Activated CD4-positive, CD25-positive, alpha-beta regulatory T cell (primary cell): ENCODE measurements around the gene PPP1R3G.

Experiments used
- DNase-seq, 4 experiments: peaks; one replicate each; lab custom pipeline; 2025; lab: John Stamatoyannopoulos, UW

PPP1R3G gene

DNA sequence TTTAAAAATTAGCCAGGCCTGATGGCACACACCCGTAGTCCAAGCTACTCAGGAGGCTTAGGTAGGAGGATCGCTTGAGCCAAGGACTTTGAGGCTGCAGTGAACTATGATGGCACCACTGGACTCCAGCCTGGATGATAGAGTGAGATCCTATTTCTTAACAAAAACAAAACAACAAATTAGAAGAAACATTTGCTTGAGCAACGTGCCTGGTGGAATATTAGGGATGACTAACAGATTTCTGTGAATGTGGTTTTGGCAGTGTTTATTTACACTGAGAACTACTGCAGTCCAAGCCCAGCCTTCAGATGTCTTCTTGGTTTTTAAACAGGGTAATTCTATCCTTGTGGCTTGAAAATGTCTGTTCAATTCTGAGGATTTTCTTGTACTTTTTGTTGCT is 9.2 kb downstream of the PPP1R3G start:
- DNase-seq: no peak

GRCh38 chr6:5095236-5095635 is 10.1 kb downstream of the PPP1R3G start:
- DNase-seq: no peak

- no peak for DNase-seq
Measured at GRCh38 chr6:5096482-5096881, 11.3 kb downstream of the PPP1R3G start.

DNA sequence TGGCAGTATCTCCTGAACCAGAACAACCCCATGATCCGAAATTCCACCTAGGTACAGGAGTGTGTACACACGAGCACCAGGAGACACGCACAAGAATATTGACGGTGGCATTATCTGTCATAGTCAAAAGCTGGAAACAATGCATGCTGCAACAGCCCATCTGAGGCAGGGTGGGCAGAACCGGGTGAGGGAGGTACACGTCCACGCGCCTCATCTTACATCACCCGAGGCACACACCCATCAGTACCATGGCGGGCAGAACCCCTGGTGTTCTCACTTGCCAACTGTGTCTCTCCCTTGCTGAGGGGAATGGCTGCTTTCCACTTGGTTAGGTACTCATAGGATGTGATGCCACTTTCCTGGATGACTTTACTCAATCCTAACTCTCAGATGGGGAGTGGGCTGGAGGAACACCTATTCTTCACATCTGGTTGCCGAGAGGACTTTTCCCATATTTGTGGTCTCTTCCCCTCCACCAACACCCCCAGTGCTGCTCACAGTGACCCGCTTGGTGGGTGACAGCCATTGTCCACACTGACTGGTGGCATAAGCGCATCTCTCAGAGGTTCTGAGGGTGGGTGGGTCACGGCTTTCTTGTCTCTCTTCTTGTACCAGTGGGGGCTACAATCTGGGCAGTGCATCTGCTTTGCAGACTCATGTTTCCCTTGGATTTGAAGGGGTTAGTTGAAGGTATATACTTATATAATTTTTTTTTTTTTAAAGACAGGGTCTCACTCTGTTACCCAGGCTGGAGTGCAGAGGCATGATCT is 13.5 kb downstream of the PPP1R3G start:
- DNase-seq: no peak

DNA sequence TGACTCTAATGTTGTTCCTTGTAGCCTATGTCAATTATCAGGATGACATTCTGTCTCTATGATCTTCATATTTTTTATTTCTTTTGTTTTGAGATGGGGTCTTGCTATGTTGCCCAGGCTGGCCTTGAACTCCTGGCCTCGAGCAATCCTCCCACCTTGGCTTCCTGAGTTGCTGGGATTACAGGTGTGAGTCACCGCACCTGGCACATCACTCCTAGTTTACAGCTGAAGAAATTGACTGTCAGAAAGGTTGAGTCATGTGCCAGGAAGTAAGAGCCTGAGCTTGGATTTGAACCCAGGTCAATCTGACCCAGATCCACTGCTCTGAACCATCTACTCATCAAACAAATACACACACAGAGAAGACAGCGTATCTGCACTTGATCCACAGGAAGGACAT is 14.4 kb downstream of the PPP1R3G start:
- DNase-seq: no peak

DNA sequence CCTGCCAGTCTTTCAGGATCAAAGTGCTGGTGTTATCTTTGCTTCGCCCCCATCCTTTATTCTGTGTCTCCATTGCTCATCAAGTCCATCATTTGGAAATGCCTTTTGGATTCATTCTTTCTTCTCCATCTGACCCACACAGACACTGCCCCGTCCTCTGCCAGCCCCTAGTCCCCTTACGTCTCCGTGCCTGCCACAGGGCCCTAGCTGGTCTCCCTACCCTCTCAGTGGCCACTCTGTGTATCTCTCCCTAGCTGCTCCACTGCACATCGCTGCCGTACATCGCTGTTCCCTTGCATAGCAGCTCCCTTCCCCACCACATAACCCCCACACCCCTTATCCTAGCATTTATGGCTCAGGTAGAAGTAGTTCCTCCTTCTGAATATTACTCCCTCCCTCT is 15.7 kb downstream of the PPP1R3G start:
- no peak for DNase-seq

DNA sequence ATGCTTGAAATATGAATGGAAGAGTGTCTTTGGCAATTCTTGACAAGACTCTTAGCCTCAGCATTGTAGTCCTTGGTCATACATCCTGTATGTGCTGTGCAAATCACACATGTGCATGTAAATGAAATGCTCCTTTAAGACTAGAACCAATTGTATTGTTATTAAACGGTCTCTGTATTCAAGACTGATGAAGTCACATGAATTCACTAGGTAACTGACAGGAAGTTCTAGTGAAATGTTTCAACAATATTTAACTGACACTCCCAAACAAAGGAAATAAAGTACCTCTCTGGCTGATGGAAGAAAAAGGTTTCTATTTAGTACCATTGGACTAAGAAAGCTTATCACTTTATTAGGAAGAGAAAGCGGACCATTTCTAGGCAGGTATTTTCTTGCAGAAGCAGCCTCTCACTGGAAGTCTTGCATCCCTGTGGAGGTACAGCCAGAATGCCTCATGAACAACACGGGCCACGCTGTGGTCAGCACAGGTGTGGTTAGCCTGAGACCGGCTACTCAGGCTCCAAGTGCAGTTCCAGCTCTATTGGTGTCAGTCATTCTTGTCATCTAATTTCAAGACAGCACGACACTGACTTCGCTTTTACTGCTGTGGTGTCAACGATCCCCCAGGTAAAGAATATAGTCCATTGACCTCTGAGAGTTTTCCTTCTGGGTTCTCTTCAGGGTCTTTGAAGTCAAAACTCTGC is 17.3 kb downstream of the PPP1R3G start:
- no peak for DNase-seq

GRCh38 chr6:5103250-5103649 is 18.1 kb downstream of the PPP1R3G start:
- no peak for DNase-seq

GRCh38 chr6:5104667-5105066 is 19.5 kb downstream of the PPP1R3G start:
- no peak for DNase-seq

GRCh38 chr6:5105146-5105545 is 20.0 kb downstream of the PPP1R3G start:
- no peak for DNase-seq

GRCh38 chr6:5107341-5107740 is 22.2 kb downstream of the PPP1R3G start:
- no peak for DNase-seq

DNA sequence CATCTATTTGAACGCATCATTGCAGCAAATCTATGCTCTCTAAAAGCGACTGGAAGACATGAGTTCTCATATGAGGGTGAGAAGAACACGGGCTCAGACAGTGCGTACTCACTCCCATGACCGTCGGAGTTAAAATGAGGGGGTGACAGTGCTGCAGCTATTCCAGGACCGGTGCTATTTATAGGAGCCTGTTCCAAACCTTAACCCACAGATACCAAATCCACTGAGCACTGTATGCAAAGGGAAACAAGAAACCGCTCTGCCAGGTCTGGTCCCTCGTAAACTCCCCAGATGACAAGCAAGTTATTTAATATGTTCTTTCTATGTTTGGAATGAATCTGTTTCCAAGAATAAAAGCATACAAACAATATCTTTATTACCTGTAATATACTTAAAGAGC is 22.9 kb downstream of the PPP1R3G start:
- DNase-seq: no peak

DNA sequence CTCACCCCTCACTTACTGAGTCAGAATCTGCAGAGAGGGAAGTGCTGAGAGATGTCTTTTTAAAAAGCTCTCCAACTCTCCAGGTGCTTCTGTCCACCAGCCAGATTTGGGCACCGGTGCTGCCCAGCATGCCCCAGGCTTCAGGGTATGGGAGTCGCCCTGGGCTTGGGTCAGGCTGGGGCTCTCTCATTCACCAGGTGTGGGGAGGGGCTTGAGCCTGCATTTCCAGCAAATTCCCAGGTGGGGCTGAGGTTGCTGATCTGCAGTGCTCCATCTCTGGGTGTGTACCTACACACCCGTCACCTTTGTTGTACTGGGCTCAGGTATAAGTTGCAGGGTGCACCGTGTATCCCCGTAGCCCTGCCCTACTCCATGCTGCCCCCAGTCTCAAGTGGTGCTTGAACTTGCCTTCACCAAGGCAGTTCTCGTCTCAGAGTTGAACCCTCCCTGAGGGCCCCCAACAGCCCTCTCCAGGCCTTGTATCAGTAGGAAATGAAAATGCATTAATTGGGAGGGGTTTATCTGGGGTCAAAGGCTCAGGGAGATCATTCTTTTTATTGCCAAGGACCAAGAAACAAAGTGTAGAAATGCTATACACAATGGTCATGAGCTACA is 23.5 kb downstream of the PPP1R3G start:
- no peak for DNase-seq

DNA sequence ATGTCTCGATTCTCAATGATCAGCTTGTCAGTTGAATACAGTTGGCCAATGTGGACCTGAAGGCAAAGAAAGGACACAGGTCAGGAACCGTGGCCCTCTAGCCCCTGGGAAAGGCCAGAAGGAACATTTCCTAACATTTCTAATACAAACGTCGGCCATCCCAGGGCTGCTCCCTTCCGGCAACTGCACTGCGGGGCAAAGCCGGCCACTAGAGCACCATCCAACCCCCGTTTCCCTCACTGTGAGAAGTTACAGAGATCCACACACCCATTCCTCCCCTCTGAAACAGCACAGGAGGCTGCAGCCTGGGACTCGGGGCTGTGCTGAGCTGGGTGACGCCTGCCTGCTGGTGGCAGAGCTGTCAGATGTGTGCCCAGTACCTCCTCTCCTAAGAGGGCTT is 24.3 kb downstream of the PPP1R3G start:
- DNase-seq: no peak

DNA sequence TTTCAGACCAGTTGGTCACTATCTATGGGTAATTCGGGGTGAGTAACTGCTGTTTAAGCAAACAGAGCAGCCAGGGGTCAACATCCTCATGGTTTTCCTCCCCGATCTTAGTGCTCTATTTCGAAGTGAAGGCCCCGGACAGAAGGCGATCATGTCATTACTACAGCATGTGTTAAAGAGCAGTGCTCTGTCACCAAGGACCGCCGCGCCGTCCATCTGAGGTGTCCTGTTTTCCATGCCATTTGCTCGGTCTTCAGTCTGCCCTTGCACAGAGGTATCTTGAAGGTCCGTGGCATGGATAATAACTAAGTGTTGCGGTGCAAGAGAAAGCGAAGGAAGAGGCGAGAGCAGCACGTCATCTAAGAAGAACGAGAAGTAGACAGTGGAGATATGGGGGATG is 25.1 kb downstream of the PPP1R3G start:
- no peak for DNase-seq

DNA sequence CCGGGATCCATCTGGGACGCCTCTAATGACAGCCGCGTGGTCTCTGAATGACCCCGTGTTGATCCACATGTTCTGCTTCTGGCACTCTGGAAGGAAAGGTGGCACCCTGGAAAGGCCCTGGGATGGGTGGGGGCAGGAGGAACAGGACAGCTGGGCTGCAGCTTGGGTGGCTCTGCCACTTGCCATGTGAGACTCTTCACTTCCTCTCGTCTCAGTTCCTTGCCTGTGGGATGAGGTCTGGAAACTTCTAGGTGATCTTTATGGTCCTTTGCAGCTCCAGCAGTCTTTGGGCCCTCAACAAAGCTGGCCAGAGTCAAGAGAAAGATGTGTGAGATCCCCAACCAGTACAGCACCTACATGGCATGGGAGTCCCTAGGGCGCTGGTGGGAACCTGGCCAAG is 26.5 kb downstream of the PPP1R3G start:
- no peak for DNase-seq

DNA sequence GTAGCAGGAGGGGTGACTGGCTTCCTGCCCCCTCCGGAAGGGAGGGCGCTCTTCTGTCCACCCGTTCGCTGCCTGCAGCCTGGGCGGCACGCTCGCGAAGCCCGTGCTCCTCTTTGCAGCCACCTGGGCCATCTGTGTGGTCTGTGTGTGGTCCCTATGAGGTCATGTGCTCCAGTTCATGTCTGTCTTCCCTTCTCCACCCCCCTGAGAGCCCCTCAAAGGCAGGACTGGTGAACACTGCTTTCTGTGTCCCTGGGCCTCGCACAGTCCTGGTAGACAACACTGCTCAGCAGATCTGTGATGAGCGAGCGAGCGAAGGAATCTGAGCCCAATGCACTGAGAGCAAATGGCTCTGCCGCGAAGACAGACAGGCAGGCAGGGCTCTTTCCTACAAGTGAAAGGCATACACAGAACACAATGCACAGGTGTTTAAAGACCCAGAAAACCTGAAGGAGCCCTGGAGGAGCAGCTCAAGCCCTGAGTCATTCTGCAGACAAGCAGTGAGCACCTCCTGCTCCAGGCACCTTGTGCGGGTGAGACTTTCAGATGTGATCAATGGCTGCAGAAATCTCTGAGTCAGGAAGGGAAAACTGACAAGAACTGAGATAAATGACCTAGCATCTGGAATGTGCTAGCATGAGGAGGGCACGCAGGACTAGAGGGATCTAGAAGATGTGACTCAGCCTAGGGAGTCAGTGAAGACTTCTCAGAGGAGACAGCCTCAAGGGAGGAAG is 27.1 kb downstream of the PPP1R3G start:
- no peak for DNase-seq

DNA sequence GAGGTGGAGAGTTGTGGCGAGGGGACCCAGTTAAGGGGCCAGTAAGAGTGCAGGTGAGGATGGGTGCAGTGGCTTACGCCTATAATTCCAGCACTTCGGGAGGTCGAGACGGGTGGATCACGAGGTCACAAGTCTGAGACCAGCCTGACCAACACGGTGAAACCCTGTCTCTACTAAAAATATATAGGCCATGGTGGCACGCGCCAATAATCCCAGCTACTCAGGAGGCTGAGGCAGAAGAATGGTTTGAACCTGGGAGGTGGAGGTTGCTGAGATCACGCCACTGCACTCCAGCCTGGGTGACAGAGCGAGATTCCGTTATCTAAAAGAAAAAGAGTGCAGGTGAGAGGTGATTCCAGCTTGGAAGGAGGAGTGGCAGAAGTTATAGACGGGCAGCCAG is 28.0 kb downstream of the PPP1R3G start:
- DNase-seq: no peak

- no peak for DNase-seq
Measured at GRCh38 chr6:5115168-5115567, 30.0 kb downstream of the PPP1R3G start.

DNA sequence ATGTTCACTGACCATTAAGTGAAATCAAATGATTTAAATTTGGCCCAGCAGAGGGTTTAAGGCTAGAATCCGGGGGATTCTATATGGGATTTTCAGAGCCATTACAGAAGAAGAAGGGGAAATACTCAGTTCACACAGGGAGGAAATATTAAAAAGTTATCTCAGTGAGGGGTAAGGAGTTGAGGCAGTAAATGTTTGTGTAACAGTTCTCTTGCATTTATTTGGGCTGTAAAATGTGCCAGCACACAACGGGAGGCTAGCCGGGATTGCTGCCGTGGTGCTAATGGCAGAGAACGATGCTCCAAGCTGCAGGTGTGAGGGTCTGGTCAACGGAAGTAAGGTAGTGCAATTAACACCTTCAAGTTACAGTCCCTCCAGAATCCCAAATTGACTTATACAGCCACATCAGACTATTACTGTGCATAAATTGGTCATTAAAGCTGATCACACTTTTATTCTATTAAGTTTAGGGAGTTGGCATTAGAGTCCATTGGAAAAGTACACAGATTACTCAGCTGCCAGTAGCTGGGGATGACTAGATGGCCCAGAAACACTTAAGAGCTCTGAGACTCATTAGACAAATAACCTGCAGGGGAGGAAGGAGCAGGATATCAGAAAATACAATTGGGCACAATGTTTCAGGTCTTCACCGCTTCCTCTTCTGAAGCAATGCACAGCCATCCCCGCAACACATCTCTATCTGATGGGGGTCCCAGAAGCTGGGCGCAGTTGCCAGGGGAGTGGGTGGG is 31.3 kb downstream of the PPP1R3G start:
- DNase-seq: no peak

DNA sequence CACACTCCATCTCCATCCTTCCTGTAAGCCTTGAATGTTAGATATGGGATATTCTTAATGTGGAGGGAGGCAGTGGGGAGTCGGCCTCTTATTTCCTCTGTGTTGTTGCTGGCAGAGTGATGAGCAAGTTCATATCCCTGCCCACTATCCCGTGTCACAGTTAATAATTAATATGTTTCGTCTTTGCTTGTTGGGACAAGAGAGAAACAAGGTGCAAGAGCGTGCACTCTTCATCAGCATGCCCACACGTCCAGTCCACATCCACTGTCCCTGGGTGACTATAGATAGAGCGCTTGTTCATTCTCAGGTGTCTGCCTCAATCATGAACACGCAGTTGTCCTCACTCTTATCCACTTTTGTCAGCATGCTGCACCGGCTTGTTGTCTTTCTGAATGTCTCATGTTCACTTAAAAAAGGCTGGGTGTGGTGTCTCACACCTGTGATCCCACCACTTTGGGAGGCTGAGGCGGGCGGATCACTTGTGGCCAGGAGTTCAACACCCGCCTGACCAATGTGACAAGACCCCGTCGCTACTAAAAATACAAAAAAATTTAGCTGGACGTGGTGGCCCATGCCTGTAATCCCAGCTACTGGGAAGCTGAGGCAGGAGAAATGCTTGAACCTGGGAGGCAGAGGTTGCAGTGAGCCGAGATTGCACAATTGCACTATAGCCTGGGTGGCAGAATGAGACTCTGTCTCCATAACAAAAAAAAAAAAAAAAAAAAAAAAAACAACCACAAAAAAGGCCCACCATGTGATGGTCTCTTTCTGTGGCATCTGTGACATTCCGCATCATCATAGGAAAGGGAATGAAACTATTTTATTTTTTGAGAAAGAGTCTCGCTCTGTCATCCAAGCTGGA is 34.2 kb downstream of the PPP1R3G start:
- DNase-seq: no peak
